ENCODE data around the gene GPR137B.
A peak's percentile ranks its signal among the peaks of the same experiment; 100 is the strongest.
"Not testable (repeated sequence)": the region's sequence is repeated elsewhere in the genome, so short reads cannot be mapped to it uniquely, and the experiment has no call there.

The GPR137B gene, protein sequence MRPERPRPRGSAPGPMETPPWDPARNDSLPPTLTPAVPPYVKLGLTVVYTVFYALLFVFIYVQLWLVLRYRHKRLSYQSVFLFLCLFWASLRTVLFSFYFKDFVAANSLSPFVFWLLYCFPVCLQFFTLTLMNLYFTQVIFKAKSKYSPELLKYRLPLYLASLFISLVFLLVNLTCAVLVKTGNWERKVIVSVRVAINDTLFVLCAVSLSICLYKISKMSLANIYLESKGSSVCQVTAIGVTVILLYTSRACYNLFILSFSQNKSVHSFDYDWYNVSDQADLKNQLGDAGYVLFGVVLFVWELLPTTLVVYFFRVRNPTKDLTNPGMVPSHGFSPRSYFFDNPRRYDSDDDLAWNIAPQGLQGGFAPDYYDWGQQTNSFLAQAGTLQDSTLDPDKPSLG

DNA sequence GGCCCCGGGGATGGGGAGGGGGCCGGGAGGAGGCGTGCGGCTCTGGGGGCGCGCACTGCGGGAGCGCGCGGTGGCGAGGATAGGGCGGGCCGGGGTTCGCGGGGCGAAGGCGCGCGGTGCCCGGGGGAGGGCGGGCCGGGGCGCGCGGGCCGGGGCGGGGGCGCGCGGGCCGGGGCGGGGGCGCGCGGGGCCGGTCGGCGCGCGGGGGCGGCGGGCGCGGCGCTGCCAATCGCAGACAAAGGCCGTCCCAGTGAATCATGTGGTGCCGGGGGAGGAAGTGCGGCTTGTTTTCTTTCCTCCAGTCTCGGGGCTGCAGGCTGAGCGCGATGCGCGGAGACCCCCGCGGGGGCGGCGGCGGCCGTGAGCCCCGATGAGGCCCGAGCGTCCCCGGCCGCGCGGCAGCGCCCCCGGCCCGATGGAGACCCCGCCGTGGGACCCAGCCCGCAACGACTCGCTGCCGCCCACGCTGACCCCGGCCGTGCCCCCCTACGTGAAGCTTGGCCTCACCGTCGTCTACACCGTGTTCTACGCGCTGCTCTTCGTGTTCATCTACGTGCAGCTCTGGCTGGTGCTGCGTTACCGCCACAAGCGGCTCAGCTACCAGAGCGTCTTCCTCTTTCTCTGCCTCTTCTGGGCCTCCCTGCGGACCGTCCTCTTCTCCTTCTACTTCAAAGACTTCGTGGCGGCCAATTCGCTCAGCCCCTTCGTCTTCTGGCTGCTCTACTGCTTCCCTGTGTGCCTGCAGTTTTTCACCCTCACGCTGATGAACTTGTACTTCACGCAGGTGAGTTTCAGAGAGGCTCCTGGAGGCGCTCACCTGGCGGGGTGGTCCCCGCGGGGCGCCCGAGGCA, at the start of gene GPR137B:
GPR137B (plus strand) TSS at position 287 of the 851 bp plus-strand sequence; CDS start at position 371, 84 bp downstream.
- peak; percentile 72 for DNase-seq (ENCODE audit: low read depth)
- H3K4me3 ChIP-seq (ENCODE audit: low read depth, low read length) = peak within 1 kb of the TSS; percentile 85
- TF ChIP-seq, protein P1, sequence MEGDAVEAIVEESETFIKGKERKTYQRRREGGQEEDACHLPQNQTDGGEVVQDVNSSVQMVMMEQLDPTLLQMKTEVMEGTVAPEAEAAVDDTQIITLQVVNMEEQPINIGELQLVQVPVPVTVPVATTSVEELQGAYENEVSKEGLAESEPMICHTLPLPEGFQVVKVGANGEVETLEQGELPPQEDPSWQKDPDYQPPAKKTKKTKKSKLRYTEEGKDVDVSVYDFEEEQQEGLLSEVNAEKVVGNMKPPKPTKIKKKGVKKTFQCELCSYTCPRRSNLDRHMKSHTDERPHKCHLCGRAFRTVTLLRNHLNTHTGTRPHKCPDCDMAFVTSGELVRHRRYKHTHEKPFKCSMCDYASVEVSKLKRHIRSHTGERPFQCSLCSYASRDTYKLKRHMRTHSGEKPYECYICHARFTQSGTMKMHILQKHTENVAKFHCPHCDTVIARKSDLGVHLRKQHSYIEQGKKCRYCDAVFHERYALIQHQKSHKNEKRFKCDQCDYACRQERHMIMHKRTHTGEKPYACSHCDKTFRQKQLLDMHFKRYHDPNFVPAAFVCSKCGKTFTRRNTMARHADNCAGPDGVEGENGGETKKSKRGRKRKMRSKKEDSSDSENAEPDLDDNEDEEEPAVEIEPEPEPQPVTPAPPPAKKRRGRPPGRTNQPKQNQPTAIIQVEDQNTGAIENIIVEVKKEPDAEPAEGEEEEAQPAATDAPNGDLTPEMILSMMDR (IDR thresholded peaks at IDR 0.05; ENCODE audit: insufficient read depth, low read depth, low read length, missing control alignments) = no peak

DNA sequence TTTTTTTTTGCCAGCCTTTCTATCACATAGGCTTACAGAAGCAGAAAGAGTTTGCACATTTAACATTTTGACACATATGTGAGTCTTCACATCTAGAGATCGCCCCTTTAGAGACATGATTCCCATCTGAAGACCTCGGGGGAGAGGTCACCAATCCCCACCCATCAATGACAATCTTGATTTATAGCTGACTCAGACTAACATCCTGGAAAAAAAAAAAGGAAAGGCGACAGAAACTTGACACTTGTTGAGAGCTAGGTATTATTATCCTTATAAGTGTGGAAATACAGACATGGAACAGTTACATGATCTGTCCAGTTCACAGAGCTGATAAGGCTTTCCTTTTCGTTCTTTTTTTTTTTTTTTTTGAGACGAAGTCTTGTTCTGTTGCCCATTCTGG, 49.4 kb upstream of the GPR137B start:
- no peak overlapping the region for H3K4me3 ChIP-seq (ENCODE audit: low read depth, low read length)
- TF ChIP-seq, protein P1 (IDR thresholded peaks at IDR 0.05; ENCODE audit: insufficient read depth, low read depth, low read length, missing control alignments) = no peak
- no peak for DNase-seq (ENCODE audit: low read depth)

DNA sequence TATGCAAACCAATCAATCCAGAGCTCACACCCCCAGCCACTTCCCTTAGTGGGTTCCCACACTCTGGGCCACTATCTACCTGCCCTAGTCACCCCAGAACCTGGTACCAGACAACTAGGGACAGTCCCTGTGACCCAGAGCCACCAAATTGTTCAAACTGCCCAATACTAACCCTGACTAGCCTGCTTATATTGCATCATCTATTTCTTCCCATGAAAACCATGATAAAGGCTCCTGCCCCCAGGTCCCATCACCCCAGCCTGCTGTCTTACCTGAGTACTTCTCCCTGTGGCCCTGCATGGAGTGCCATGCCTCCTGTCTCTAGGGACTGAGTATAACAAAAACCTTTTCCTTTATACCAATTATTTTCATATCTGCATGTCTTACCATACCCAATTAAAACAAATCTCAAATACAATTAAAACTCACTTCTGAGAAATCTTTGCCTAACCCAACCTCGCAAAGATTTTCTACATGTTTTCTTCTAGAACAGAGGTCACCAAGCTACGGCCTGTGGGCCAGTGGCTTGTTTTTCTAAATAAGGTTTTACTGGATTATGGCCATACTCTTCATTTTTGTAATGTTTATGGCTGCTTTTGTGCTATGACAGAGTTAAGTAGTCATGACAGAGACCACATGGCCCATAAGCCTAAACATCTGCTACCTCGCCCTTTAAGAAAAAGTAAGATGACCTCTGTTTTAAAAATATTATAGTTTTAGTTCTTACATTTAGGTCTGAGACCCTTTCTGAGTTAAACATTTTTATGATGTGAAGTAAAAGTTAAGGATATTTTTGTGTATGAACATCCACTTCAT, 46.4 kb upstream of the GPR137B start:
- TF ChIP-seq, protein P1 (IDR thresholded peaks at IDR 0.05; ENCODE audit: insufficient read depth, low read depth, low read length, missing control alignments) = no peak
- no peak overlapping the region for H3K4me3 ChIP-seq (ENCODE audit: low read depth, low read length)
- no peak for DNase-seq (ENCODE audit: low read depth)

DNA sequence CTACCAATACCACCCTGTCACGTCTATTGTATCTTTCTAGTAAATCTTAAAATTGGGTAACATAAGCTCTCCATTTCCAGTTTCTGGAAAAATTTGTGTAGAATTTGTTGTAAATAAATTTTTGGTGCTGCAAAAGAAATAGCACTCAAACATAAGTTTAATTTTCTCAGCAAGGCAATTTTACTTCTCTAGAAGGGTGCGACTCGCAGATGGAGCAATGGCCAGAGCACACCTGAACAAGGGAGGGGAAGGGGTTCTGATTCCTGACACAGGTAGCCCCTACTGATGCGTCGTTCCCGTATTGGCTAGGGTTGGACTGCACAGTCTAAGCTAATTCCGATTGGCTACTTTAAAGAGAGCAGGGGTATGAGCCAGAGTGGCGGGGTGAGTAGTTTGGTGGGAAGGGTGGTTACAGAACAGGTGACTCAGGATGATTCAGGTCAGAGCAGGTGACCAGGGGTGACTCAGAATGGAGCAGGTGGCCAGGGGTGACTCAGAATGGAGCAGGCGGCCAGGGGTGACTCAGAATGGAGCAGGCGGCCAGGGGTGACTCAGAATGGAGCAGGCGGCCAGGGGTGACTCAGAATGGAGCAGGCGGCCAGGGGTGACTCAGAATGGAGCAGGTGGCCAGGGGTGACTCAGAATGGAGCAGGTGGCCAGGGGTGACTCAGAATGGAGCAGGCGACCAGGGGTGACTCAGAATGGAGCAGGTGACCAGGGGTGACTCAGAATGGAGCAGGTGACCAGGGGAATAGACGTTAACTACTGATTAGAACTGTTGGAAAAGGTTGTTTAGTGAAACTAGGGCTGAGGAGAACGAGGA, 45.5 kb upstream of the GPR137B start:
- DNase-seq (ENCODE audit: low read depth) = peak; percentile 94
- not testable (repeated sequence) for H3K4me3 ChIP-seq (ENCODE audit: low read depth, low read length)

DNA sequence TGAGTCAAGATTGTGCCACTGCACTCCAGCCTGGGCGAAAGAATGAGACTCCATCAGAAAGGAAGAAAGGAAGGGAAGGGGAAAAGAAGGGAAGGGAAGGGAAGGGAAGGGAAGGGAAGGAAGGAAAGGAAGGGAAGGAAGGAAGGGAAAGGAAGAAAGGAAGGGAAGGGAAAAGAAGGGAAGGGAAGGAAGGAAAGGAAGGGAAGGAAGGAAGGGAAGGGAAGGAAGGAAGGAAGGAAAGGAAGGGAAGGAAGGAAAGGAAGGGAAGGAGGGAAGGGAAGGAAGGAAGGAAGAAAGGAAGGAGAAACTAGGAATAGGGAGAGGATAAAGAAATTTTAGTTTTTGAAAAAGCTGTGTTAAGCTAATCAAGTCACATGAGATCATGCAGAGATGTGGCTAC, 44.1 kb upstream of the GPR137B start:
- DNase-seq (ENCODE audit: low read depth) = no peak
- TF ChIP-seq, protein P1 (IDR thresholded peaks at IDR 0.05; ENCODE audit: insufficient read depth, low read depth, low read length, missing control alignments) = no peak

DNA sequence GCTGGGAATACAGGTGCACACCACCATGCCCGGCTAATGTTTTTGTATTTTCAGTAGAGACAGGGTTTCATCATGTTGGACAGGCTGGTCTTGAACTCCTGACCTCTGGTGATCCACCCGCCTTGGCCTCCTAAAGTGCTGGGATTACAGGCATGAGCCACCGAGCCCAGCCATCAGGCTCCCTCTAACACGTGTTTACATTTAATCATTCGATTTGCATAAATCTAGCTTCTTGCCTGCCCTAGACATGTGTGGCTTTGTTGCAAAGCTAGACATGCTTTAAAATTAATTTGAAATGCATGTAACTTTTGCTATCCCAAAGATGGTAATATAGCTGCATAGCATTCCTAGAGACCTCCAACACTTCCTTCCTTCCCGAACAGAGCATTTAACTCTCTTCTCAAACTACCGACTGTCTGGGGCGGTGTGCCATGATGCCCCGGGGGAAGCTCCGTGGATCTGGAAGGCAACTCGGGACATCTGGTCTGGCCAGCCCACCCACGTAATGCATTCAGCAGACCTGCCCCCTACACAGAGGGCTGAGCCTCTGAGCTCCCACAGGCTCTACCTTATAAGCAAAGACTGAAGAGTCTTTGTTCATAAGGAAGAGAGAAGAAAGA, 42.9 kb upstream of the GPR137B start:
- H3K4me3 ChIP-seq (ENCODE audit: low read depth, low read length) = no peak overlapping the region
- no peak for DNase-seq (ENCODE audit: low read depth)
- TF ChIP-seq, protein P1 (IDR thresholded peaks at IDR 0.05; ENCODE audit: insufficient read depth, low read depth, low read length, missing control alignments) = no peak

More for the DNA sequence above, 44.1 kb upstream of the GPR137B start:
- H3K4me3 ChIP-seq (ENCODE audit: low read depth, low read length) = no peak overlapping the region
